Glomerular endothelial cell (primary cell): Measurements from ENCODE around the gene TBC1D14. TPM values are rescaled to one million over a fixed set of nuclear protein-coding genes. Genes with fewer than 3 reads are reported as not detected.
"Not testable (repeated sequence)": the region's sequence is repeated elsewhere in the genome, so short reads cannot be mapped to it uniquely, and the experiment has no call there.

Experiments used
- DNase-seq: peaks from one replicate; pipeline ENCODE4 v3.0.0-alpha.2; 2011; ENCODE audit warnings: low read depth, low spot score; ENCODE audit errors: extremely low read depth
- total RNA-seq: library from RNA; depleted of rRNA; stranded (reverse); fragments of >200 nt; gene quantifications from 2 replicates; pipeline ENCODE4 v1.2.3, GENCODE V29; 2015

The TBC1D14 gene
- total RNA-seq, 1 donor from 2014 or later, result 22.0 TPM

DNA sequence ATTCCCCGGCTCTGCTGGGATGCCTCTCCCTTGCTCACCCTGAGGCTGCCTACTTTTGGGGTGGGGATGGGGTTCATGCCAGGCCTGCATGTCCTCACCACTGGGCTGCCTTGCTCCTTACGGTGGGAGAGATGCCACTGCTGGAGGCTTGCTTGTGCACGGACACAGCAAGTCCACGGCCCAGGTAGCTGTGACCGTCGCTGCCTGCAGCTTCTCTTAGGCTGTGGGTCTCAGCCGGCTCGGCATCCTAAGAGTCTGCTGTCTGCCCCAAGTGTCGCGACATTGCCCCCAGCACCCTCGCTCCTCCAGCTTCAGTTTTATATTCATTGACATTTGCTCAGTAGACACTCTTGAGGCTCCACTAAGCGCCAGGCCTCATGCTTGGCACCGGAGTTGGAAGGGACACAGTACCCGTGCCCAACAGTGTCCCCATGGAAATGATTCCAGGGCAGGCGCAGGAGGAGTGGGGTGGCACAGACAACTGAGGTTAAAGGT lies 58.3 kb downstream of the TBC1D14 start:
- no peak for DNase-seq

DNA sequence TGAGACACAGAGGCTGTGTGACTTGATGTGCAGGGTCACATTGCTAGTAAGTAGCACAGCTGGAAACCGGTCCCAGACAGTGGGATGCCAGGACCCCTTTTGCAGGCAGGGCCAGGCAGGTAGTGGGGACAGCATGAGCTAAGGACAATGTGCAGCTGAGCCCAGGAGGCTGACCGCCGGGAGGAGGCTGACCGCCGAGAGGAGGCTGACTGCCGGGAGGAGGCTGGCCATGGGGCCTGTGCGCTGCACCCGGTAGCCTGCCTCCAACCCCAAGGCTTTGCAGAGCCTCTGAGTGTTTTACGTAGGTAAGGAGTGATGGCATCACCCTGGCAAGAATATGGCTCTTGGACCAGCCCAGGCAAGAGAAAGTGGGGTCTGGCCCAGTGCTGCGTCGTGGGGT lies 58.9 kb downstream of the TBC1D14 start:
- DNase-seq, result no peak

DNA sequence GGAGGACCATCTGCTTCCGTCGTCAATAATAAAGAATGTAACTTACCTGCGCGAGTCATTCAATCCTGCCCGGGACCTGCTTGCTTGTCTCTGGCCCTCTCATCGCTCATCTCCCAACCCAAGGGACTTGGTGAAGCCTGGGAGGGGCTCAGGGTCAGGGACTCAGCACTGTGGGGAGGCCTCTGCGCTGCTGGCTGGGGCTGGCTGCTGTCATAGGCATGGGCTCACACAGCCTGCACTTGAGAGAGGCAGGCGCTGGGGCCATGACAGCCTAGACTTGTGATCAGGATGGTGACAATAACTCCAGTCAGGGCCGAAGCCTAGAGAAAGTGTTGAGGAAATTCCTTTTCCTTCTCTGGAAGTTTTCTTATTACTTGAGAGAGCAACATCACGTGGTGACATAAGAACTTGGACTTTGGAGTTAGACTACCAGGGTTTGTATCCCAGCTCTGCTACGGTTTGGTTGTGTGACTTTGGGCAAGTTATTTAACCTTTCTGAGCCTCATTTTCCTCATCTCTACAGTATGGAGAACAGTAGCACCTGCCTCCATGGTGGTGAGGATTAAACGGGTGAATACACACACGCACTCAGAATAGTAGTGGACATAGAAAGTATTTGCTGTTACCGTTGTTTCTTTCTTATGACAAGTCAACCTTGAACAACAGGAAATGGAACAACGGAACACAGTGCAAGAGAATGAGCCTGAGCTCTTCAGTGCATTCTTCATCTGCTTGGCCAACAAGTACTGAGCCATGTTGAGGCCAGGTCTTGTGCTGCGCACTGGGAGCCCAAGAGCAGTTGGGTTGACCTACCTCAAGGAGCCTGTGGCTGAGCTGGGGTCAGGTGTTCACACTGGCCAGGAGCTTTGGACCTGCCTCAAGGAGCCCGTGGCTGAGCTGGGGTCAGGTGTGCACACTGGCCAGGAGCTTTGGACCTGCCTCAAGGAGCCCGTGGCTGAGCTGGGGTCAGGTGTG lies 60.5 kb downstream of the TBC1D14 start:
- no peak for DNase-seq

DNA sequence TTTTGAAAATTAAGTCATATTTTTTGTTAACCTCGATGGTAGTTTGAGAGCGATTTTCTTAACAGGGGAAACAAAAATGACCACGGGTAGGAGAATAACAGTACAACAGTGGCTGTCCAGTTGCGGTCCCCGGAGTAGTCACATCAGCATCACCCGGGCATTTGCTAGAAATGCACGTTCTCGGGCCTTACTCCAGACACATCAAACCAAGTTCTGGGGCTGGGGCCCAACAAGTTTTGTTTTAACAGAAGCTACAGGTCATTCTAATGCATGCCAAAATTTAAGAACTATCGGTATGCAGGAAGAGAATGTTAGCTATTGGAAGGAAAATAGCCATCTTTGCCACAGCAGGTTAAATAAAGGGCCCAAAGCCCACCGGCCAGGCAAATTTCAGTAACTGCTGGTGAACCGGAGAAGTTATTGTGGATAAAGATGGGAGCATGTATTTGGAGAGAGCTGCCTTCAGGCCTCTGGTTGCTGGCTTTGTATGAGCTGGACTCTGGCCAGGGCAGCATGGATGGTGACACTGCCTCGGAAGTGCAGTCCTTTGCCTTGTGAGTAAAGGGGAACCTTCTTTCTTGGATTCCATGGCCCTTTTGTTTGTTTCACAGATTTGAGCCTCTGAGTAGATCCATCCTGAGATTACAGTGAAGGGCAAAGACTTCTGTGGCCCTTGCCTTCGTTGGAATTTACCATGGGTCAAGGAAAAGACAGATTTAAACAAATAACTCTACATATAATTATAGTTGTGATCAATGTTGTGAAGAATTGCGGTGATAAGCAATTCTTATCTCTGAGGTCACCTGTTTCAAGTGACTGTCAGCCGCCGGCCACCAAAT lies 62.1 kb downstream of the TBC1D14 start:
- no peak for DNase-seq

GRCh38 chr4:6972375-6972650 lies 62.7 kb downstream of the TBC1D14 start:
- DNase-seq, result no peak

DNA sequence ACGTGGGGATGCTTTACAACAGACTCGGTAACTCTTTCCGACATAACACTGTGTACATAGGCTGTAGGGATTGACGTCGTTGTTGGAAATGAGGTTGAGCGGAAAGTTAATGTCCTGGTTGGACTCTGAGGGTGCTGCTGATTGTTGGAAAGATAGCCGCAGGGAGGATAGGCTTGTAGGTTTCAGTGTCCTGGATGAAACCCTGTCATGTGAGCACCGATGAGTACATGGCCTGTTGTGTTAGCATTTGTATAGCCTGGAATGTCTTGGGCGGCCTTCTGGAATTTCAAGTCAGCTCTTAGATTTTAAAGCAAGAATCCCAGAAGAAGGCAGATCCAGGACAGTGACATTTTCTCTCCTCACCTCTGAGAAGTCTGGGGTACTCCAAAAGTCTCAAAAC lies 63.3 kb downstream of the TBC1D14 start:
- DNase-seq, result no peak

DNA sequence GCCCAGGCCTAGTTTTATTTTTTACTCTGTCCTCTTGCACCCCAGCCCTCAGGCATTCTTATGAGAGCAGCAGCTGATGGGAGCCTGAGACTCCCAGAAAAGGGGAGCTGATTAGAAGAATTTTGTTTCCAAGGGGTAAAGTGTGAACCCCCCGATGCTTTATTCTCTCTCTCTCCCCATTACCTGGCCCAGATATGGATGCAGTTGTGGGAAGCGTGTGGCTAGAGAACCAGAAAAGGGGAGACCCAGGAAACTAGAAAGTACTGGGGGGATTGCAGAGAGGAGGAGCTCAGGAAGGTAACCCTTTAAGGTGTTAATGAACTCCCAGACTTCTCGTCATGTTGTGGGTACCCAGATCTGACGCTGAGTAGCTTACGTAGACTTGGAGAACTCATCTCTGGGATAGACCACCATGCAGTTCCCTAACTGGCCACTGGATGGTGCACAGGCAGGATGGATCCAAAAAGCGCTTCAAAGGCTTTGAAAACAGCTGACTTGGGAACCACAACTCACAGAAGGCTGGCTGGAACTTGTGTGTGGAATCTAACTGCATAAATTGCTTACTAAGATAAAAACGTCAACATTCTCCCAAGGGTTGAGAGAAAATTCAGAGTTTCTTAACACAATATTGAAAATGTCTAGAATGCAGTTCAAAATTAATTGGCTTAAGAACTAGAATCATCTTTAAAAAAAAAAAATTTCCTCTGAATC lies 64.7 kb downstream of the TBC1D14 start:
- DNase-seq, result no peak

DNA sequence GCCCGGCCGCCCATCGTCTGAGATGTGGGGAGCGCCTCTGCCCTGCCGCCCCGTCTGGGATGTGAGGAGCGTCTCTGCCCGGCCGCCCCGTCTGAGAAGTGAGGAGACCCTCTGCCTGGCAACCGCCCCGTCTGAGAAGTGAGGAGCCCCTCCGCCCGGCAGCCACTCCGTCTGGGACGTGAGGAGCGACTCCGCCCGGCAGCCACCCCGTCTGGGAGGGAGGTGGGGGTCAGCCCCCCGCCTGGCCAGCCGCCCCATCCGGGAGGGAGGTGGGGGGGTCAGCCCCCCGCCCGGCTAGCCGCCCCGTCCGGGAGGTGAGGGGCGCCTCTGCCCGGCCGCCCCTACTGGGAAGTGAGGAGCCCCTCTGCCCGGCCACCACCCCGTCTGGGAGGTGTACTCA lies 68.2 kb downstream of the TBC1D14 start:
- not testable (repeated sequence) for DNase-seq

- peak; percentile 76 for DNase-seq
Observed at GRCh38 chr4:6983544-6984142, 74.0 kb downstream of the TBC1D14 start.

DNA sequence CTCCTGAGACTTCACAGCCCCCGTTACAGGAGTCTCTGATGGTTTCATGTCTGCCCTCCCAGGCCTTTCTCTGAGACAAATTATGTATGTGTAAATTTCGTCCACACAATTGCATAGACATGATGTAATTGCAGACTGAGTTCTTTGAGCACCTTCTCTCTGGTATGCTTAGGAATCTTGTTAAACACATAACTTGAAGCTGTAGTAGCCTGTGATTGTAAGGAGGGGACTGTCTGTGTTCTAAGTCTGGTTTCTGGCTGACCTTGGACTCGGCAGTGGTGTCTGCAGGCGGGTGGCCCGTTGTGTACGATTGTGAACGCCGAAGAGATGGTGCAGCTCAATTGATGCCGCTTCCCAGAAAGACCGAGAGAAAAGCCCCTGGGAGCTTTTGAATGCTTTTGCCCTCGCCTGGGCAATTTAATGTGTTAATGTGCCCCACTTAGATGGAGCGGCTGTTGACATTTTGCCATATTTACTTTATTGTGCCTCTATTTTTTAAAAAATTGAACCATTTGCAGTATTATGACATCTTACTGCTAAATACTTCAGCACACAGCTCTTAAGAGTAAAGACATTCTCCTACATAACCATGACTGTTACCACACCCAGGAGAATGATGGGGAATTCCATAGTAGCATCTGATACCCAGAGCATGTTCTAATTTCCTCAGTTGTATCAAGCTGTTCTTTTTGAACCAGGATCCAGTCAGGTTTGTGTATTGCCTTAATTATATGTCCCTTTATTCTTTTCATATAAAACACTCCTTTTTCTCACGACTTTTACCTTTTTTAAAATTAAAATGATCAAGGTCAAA lies 75.2 kb downstream of the TBC1D14 start:
- no peak for DNase-seq

GRCh38 chr4:6986072-6986780 lies 76.6 kb downstream of the TBC1D14 start:
- DNase-seq, result no peak

- no peak for DNase-seq
Observed at GRCh38 chr4:6986781-6987587, 77.4 kb downstream of the TBC1D14 start.

DNA sequence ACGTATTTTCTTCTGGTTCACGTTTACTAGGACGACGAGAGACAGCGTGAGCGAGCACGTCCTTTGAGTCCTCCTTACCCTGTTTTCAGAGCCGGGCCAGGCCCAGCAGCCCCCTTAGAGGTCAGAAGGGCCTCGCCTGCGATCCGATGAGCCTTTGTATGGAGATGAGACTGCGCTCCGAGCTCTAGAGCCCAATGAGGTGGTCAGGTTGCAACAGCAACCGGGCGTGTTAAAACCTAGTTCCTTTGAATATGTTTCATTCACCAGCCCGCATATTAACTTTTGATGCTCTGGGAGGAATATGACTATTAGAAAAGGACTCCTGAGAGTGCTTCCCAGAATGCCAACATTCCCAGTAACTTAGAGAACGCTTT lies 77.9 kb downstream of the TBC1D14 start:
- DNase-seq, result no peak

- no peak for DNase-seq
Observed at GRCh38 chr4:6988016-6988715, 78.5 kb downstream of the TBC1D14 start.

GRCh38 chr4:6989331-6989923 lies 79.8 kb downstream of the TBC1D14 start:
- DNase-seq, result no peak

DNA sequence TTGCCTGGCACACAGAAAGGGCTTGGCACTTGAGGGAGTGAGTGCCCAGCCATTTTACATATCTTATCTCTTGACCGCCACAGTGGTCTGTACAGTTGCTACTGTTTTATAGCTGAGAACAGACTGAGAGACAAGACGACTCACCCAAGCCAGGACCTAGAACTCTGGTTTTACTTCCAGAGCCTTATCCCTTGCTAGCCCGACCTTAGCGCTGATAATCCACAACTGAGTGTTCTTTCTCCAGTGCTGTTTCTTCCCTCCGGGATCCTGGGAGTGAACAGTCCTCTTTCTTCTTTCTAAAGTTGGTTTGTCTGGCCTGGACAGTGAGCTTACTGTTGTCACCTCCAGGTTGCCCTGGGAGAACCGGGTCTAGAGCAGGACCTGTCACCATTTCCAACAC lies 81.0 kb downstream of the TBC1D14 start:
- no peak for DNase-seq

- no peak for DNase-seq
Observed at GRCh38 chr4:6991249-6991648, 81.6 kb downstream of the TBC1D14 start.
